Body of pancreas (tissue), 4 donors: ENCODE data around the gene LAMA4. TPM values are rescaled to one million over a fixed set of nuclear protein-coding genes. Genes with fewer than 3 reads are reported as not detected.

ENCODE experiments used
- ATAC-seq: fragments of 150-250 bp; one replicate; pipeline ENCODE4 v1.9.1; 2016
- DNase-seq, 4 donors: peaks; one replicate each; pipeline ENCODE4 v3.0.0-alpha.2; 2019
- H3K27ac ChIP-seq, 4 donors: fragments of 200-600 bp; sonication (generic); 1 replicate in 3 of 4; 2 replicates in 1 of 4; pipeline versions ENCODE4 v1.5.1 to v1.6.1; 2016 to 2019; ENCODE audit warnings: mild to moderate bottlenecking in 1 of 4, mixed read lengths in 1 of 4, moderate library complexity in 1 of 4
- H3K27me3 ChIP-seq, 2 donors: fragments of 200-600 bp; sonication (generic); one replicate each; pipeline ENCODE4 v1.6.0; 2016; ENCODE audit warnings: mild to moderate bottlenecking in 1 of 2
- H3K36me3 ChIP-seq, 2 donors: fragments of 200-600 bp; sonication (generic); replicated peaks in 1 of 2; 2 replicates each; pipeline ENCODE4 v1.5.1; 2016; ENCODE audit warnings: low read depth in 2 of 2; ENCODE audit not compliant: insufficient read depth in 1 of 2
- H3K4me1 ChIP-seq: fragments of 200-600 bp; sonication (generic); one replicate; pipeline ENCODE4 v1.6.0; 2016
- H3K4me3 ChIP-seq, 2 donors: fragments of 200-600 bp; sonication (generic); 1 replicate in 1 of 2; 2 replicates in 1 of 2; pipeline ENCODE4 v1.5.1; 2016 to 2019
- H3K9me3 ChIP-seq, 3 donors: fragments of 200-600 bp; sonication (generic); 1 replicate in 2 of 3; 2 replicates in 1 of 3; pipeline ENCODE4 v1.5.1; 2016
- POLR2A ChIP-seq, 3 donors: fragments of 450-650 bp; IDR thresholded peaks; one replicate each; pipeline ENCODE4 v1.6.1; 2016; ENCODE audit warnings: antibody characterized with exemption in 3 of 3, mild to moderate bottlenecking in 2 of 3
- WGBS, 2 donors: methylation state at CpG; one replicate each; pipeline ENCODE4 v1.1.5; 2017; 5-methylcytosine and 5-hydroxymethylcytosine counted together
- intact Hi-C: fragments of 100-400 bp; cut with DNase I; formaldehyde crosslinking; loops from one replicate; pipeline ENCODE4 v1.15.1; 2023
- total RNA-seq, 2 donors: library from RNA; depleted of rRNA; stranded (reverse); fragments of >200 nt; gene quantifications; one replicate each; pipeline ENCODE4 v1.1.0, GENCODE V29; 2016
- TF ChIP-seq, protein P1 (sequence below), 7 experiments: fragments of 450-650 bp in 4 of 7; fragments of 200-600 bp in 3 of 7; sonication (generic) in 3 of 7; IDR thresholded peaks; one replicate each; pipeline ENCODE4 v1.5.1; 2016 to 2019; ENCODE audit warnings: antibody characterized with exemption in 7 of 7

Gene LAMA4
- total RNA-seq, 2 donors from 2014 or later, result 10.6 to 27.0 TPM

DNA sequence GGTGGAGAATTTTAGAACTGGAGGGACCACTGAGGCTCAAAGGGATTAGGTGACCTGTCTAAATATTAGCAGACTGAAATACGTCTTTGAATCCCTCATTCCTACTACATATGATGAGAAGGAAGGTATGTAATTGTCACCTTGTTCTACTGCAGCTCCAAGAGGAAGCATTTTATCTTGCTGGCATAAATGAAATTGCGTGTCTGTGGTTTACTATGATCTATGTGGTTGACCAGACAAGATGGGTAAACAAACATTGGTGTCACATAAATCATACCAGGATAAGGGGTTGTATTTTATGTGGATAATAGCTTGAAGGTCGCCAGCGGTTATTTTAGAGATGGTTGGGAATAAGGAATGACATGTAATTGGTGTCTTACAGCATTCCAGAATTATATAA, 78.2 kb downstream of the LAMA4 start:
- Histone ChIP-seq H3K4me1 (no peaks in the 10 kb centered on the region), H3K27ac (no peak overlapping the region), H3K4me3 (no peak overlapping the region), H3K27me3 (no peaks in the 10 kb centered on the region), H3K36me3 (no peaks in the 10 kb centered on the region), H3K9me3 (no peaks in the 10 kb centered on the region)
- intact Hi-C loops, result loop anchor here (5.0 kb wide), 1 partner anchor 136 kb away; no protein-coding TSS in a partner anchor
- no peak for DNase-seq
- ATAC-seq, result no peak
- TF ChIP-seq POLR2A (IDR thresholded peaks at IDR 0.05), result no peak
- TF ChIP-seq, protein P1, sequence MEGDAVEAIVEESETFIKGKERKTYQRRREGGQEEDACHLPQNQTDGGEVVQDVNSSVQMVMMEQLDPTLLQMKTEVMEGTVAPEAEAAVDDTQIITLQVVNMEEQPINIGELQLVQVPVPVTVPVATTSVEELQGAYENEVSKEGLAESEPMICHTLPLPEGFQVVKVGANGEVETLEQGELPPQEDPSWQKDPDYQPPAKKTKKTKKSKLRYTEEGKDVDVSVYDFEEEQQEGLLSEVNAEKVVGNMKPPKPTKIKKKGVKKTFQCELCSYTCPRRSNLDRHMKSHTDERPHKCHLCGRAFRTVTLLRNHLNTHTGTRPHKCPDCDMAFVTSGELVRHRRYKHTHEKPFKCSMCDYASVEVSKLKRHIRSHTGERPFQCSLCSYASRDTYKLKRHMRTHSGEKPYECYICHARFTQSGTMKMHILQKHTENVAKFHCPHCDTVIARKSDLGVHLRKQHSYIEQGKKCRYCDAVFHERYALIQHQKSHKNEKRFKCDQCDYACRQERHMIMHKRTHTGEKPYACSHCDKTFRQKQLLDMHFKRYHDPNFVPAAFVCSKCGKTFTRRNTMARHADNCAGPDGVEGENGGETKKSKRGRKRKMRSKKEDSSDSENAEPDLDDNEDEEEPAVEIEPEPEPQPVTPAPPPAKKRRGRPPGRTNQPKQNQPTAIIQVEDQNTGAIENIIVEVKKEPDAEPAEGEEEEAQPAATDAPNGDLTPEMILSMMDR (IDR thresholded peaks at IDR 0.05), result no peak
- 44 to 49% methylated on average over 4 of the region's 4 CpGs for WGBS, 2 donors

DNA sequence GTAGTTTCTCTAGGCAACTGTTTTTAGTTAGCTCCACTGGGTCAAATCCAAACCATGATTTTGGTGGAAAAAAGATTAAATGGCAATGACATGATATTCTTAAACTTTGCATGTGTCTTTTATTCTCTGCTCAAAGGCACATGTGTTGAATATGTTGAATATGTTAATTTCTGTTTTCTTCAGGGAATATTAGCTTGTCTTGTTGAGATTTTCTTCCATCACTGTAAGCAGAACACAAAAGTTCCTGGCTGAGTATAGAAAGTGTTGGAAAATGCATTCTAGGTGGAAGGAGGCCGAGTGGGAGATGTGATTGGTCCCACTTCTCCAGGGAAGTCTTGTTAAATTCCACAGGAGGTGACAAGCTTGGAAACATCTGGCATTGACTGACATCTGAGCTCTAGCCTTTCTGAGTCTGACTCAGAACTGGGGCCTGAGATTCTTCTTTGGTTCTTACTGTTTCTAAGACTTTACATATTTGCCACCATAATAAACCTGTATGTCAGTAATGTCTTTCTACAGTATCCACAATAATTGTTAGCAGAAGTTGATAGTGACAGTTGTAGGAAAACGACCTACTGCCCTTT, 81.1 kb downstream of the LAMA4 start:
- H3K36me3 ChIP-seq, result no peaks in the 10 kb centered on the region
- TF ChIP-seq, protein P1 (IDR thresholded peaks at IDR 0.05), result no peak
- TF ChIP-seq POLR2A (IDR thresholded peaks at IDR 0.05), result no peak
- no peaks in the 10 kb centered on the region for H3K9me3 ChIP-seq
- intact Hi-C loops, result no loop called here
- DNase-seq (no peak), ATAC-seq (no peak)
- H3K27me3 ChIP-seq, result no peaks in the 10 kb centered on the region
- H3K4me1 ChIP-seq, result no peaks in the 10 kb centered on the region
- H3K27ac ChIP-seq, result no peak overlapping the region
- H3K4me3 ChIP-seq, result no peak overlapping the region
- WGBS, 2 donors, result 56 to 64% methylated on average over 2 of the region's 2 CpGs

DNA sequence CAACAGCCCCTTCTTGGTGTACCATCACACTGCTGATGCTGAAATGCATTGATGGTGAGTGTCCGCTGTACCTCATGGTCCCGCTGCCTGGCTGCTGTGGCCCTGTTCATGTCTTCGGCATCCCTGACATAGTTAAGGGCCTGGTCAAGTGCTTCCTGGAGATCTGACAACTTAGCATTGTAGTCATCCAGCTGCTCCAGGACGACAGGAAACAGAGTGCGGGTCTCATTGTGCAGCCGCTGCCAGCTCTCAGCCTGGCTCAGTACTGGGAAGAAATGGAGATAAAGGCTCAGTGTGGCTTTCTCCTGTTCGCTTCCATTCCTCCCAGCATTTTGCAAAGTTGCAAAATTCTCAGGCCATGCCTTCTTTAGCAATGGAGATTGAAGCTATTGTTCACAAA, 81.8 kb downstream of the LAMA4 start:
- 75 to 82% methylated on average over 7 of the region's 7 CpGs for WGBS, 2 donors
- H3K36me3 ChIP-seq, result no peaks in the 10 kb centered on the region
- DNase-seq (no peak), ATAC-seq (no peak)
- TF ChIP-seq POLR2A (IDR thresholded peaks at IDR 0.05), result no peak
- TF ChIP-seq, protein P1 (IDR thresholded peaks at IDR 0.05), result no peak
- H3K27ac ChIP-seq, result no peak overlapping the region
- intact Hi-C loops, result no loop called here
- H3K4me3 ChIP-seq, result no peak overlapping the region
- H3K4me1 ChIP-seq, result no peaks in the 10 kb centered on the region
- H3K27me3 ChIP-seq, result no peaks in the 10 kb centered on the region
- no peaks in the 10 kb centered on the region for H3K9me3 ChIP-seq

DNA sequence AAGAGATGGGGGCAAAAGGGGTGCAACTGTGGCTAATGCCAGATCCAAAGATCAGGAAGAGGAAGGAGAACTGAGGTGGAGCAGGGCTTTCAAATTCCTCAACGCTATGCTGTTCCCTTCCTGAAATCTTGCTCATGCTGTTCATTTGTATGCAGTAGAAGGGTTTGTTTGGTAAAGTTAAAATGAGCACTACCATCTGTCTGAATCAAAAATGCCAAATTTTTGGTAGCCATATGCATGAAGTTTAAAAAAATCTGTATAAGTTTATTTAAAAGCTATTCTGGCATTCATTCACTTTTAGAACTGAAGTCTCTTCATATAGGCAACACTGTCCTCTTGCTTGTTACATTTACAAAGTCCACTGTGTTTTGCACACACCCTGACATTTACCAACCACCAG, 84.8 kb downstream of the LAMA4 start:
- WGBS, 2 donors, result 68 to 69% methylated on average over 1 of the region's 1 CpG
- ATAC-seq (no peak), DNase-seq (no peak)
- no peaks in the 10 kb centered on the region for H3K36me3 ChIP-seq
- H3K27ac ChIP-seq, result no peak overlapping the region
- H3K9me3 ChIP-seq, result no peaks in the 10 kb centered on the region
- no peaks in the 10 kb centered on the region for H3K27me3 ChIP-seq
- no peak for TF ChIP-seq POLR2A (IDR thresholded peaks at IDR 0.05)
- TF ChIP-seq, protein P1 (IDR thresholded peaks at IDR 0.05), result no peak
- H3K4me3 ChIP-seq, result no peak overlapping the region
- no peaks in the 10 kb centered on the region for H3K4me1 ChIP-seq
- intact Hi-C loops, result no loop called here
